ENCODE measurements around the gene LAMP1. TPM values are rescaled to one million over a fixed set of nuclear protein-coding genes. Genes with fewer than 3 reads are reported as not detected.

The LAMP1 gene
- total and polyA plus RNA-seq, 2 of the 4 experiments (the other 2 are of a cell fraction), result 60.6 to 229 TPM

GRCh38 chr13:113367020-113367560, 70.1 kb downstream of the LAMP1 start:
- ChIA-PET POLR2A (ENCODE audit: unreplicated experiment) (no interaction called here), CTCF (no interaction called here)

More at GRCh38 chr13:113367020-113367560, 70.1 kb downstream of the LAMP1 start:
- Histone ChIP-seq H3K4me2 (ENCODE audit: low read depth, low read length) (no peak overlapping the region), H3K14ac (replicated peaks; ENCODE audit: low read depth, low read length) (no peak overlapping the region), H2BK5ac (ENCODE audit: low read depth, low read length, poor library complexity, severe bottlenecking) (no peak overlapping the region), H3K4me1 (ENCODE audit: control insufficient read depth, insufficient read depth, low read length) (no peaks in the 10 kb centered on the region; the same call in 1 of the 2 replicates), H4K5ac (ENCODE audit: low read depth, low read length) (no peak overlapping the region), H4K20me1 (ENCODE audit: insufficient read depth, low read length) (no peaks in the 10 kb centered on the region), H4K91ac (ENCODE audit: insufficient read depth, low read depth, low read length) (no peak overlapping the region), H2AK5ac (ENCODE audit: low read depth, low read length) (no peak overlapping the region), H3K79me1 (ENCODE audit: low read depth in 1 of 2, low read length in 2 of 2) (no peaks in the 10 kb centered on the region), H3K4me3 (ENCODE audit: insufficient read depth, low read depth, low read length) (no peak overlapping the region), H3K9me1 (ENCODE audit: insufficient read depth, low read length) (no peaks in the 10 kb centered on the region), H3K56ac (ENCODE audit: extremely low read depth, insufficient read depth, low read length) (no peak overlapping the region), H2BK15ac (ENCODE audit: low read depth, low read length) (no peak overlapping the region), H3K27ac (ENCODE audit: insufficient read depth, low read length) (no peak overlapping the region), H2AFZ (replicated peaks; ENCODE audit: low read length, poor library complexity) (no peak overlapping the region), H3K27me3 (ENCODE audit: control insufficient read depth, insufficient read depth, low read length) (peaks cover 27% of the 10 kb centered on the region), H3K9ac (ENCODE audit: low read depth, low read length) (no peak overlapping the region), H4K8ac (ENCODE audit: low read depth in 2 of 2, low read length in 2 of 2) (no peak overlapping the region), H3K23ac (ENCODE audit: low read depth, low read length) (no peak overlapping the region), H2BK20ac (ENCODE audit: low read depth, low read length) (no peak overlapping the region), H3K36me3 (ENCODE audit: control insufficient read depth, insufficient read depth, low read length) (no peaks in the 10 kb centered on the region), H3K4ac (ENCODE audit: low read depth, low read length) (no peak overlapping the region), H2BK120ac (ENCODE audit: low read depth, low read length) (no peak overlapping the region), H3K18ac (ENCODE audit: low read depth, low read length) (no peak overlapping the region), H2AK9ac (replicated peaks; ENCODE audit: low read depth, low read length, poor library complexity) (no peak overlapping the region), H3K9me3 (ENCODE audit: control insufficient read depth, insufficient read depth, low read length) (no peaks in the 10 kb centered on the region)
- intact Hi-C loops (cut with micrococcal nuclease) (no loop called here), dilution Hi-C loops (cut with HindIII; ENCODE audit: low sequenced_read_pairs, unreplicated experiment) (no loop called here), in situ Hi-C loops (cut with MboI; ENCODE audit: low sequenced_read_pairs) (no loop called here)
- no peak for TF ChIP-seq RAD21 (IDR thresholded peaks at IDR 0.05; ENCODE audit: low read length)
- no peak for TF ChIP-seq RFX5 (IDR thresholded peaks at IDR 0.05; ENCODE audit: low read depth, low read length)
- TF ChIP-seq ELK1 (IDR thresholded peaks at IDR 0.05; ENCODE audit: borderline replicate concordance, low read depth, low read length), result no peak
- TF ChIP-seq MXI1 (IDR thresholded peaks at IDR 0.05; ENCODE audit: borderline replicate concordance, low read depth, low read length), result no peak
- 96% methylated on average over 7 of the region's 15 CpGs; no CpG with 5 or more reads in 1 of the 2 experiments for WGBS, 2 experiments (ENCODE audit: extremely low coverage in 2 of 2, insufficient read length in 1 of 2)
- BruUV-seq (replicated peaks), result no TSS peak
- no peak for DNase-seq
- ATAC-seq (ENCODE audit: low read depth), result no peak
